Limb (tissue), 2 donors: Measurements from ENCODE around the gene MYEOV.
A peak's percentile ranks its signal among the peaks of the same experiment; 100 is the strongest.

ENCODE experiments used
- DNase-seq, 2 donors: peaks; one replicate each; pipeline ENCODE4 v3.0.0-alpha.2; 2016; ENCODE audit errors: extremely low spot score in 2 of 2

Gene MYEOV

GRCh38 chr11:69301081-69301454, 7.1 kb downstream of the MYEOV start:
- DNase-seq: no peak

GRCh38 chr11:69301455-69302401, 7.8 kb downstream of the MYEOV start:
- DNase-seq: no peak

- DNase-seq: no peak
Observed at GRCh38 chr11:69302447-69303020, 8.6 kb downstream of the MYEOV start.

- no peak for DNase-seq
Observed at GRCh38 chr11:69303427-69303826, 9.5 kb downstream of the MYEOV start.

- DNase-seq: no peak
Observed at GRCh38 chr11:69304258-69304657, 10.3 kb downstream of the MYEOV start.

GRCh38 chr11:69304686-69305085, 10.7 kb downstream of the MYEOV start:
- DNase-seq: no peak

DNA sequence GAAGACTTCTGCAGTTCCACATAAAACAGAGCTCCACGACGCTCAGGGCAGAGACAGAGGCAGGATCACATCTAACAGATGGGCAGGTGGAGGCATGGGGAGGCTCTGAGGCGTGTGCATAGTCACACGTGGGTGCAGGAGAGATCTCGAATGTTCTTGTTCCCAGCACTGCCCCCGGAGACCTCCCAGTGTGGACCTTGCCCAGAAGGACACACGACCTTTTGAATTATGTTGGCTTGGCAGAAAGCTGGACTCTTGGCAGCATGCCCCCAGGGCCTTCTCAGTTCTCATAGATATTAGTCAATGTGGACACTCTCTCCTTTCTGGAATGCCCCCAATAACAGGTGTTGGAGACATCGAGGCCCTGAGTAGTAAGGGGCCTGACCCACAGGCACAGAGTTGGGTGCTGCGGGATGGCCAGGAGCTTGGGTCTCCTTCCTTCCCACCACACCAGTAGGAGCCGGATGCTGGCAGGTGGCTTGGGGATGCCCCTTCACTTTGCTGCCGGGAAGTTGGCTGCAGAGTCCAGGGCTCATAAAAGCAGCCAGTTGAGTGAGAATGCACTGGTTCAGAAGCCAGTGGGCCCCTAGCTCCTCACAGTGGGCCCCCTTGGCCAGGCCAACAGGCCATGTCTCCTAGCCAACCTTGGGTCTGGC, 12.1 kb downstream of the MYEOV start:
- no peak for DNase-seq

GRCh38 chr11:69306821-69307220, 12.9 kb downstream of the MYEOV start:
- no peak for DNase-seq

DNA sequence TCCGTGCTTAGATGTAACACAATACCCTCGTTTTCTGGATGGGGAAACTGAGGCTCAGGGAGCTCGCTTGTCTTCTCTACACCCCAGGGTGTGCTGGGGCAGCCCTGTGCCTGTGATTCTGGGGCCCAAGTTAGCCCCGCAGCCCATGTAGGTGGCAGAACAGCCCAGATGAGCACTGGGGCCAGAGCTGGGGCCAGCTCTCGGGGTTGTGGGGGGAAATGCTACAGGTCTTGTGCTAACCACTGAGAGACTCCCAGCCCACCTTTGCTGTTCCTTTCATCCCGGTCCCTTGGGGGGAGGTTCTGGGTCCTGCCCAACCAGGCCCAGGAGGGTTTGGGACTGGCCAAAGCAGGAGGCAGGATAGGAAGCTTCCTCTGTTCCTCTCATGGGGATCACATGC, 13.5 kb downstream of the MYEOV start:
- no peak for DNase-seq

GRCh38 chr11:69307871-69308431, 14.0 kb downstream of the MYEOV start:
- peak in 1 of 2 donors; percentile 25 for DNase-seq

- DNase-seq: no peak
Observed at GRCh38 chr11:69308491-69308911, 14.5 kb downstream of the MYEOV start.

DNA sequence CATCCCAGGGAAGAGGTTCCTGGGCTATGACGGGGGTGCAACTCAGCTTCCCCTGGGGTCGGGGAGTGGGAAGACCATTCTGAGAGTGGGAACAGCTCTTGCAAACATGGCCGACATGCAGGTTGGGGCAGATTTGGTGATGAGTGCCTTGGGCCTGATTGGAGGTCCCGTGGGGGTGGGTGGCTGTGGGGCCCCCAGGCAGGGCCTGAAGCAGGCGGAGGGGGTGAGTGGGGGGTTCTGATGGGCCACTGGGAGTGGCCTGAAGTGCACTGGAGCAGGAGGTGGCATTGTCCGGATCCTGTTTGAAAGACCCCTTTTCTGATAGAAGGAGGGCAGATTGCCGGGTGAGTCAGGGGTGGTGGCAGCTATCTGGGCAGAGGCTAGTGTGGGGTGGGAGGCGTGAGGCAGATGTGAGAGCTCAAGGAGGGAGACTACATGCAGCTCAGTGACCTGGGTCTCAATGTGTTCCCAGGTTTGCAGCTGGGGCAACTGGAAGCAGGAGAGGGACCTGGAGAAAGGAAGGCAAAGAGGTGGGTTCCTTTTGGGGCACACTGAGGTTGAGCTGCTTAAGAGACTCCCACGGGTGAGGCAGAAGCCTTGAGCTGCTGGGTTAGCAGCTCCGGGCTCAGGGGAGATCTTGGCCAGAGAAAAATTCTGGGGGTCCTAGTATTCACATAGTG, 15.1 kb downstream of the MYEOV start:
- peak in 1 of 2 donors; percentile 25 for DNase-seq

- peak; percentile 43 to 56 for DNase-seq
Observed at GRCh38 chr11:69309631-69310280, 15.8 kb downstream of the MYEOV start.

- no peak for DNase-seq
Observed at GRCh38 chr11:69310351-69310750, 16.4 kb downstream of the MYEOV start.

DNA sequence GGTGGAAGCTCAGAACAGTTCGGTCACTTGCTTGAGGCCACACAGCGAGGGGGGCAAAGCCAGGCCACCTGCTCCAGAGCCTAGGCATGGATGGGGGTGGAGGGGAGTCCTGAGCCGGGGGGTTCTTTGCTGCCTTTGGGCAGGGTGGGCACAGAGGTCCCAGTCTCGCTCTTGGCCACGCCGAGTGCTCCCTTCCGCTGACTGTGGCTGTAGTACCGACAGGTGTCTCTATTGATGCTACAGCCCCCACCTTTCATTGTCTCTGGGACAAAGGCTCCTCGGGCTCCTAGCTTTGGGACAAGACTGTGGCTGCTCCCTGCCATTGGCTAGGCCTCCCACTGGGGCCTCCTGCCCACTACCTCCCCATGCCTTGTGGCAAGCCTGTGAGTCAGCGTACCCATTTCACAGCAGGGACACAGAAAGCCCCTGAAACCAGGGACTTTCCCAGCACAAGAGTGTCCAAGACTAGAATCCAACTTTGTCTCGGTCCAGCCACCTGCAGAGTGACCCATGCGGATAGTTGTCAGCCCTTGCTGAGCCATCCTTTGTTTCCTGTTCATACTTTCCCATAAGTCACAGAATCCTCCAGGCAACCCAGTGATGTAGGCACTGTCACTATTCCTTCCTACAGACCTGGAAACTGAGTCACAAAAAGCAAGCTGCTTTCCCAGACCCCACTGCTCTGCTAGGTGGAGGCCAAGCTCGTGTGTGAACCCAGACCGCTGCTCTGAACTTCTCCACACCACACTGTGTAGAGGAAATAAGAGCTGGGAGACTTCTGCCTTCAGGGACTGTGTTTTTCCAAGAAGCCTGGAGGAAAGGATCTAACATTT, 17.2 kb downstream of the MYEOV start:
- no peak for DNase-seq

GRCh38 chr11:69311767-69312385, 17.9 kb downstream of the MYEOV start:
- DNase-seq: peak; percentile 73 to 82

DNA sequence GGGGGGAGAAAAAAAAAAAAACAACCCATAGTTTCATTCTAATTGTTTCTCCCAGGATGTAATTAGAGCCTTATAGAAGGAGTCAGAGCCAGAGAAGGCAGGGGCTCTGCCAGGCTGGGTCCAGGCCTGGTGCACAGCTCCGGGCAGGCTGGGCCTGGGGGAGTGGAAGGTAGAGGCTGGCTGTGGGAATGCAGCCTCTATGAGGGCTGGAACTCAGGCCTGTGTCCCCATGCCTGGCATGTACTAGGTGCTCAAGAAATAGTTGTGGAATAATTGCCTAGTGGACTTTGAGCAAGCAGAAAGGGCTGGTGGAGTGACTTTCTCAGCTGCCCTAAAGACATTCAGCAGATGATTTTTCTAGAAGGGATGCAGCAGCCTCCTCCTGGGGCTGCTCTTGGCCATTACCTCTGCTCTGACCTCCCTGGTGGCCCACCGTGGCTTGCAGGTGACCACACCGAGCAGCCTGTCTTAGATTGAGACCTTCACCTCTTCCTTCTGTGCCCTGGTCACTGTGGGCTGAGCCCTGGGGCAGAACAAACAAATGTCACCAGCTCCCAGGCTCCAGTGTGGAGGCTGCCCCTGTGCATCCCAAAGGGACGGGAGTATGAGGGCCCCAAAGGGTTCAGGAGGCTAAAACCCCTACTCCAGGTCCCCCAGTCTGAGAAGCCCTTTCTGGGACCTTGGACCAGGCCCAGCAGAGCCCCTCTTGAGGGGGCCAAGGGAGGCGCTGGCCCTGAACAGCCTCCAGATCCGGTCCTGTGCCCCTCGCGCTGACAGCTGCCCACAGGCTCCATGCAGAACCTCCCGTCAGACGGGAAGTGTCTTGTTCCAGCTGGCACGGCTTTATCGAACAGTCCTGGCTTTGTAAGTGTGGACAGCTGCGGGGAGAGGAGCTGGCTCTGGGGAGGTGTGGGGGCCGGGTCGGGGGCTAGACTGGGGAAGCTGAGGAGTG, 18.8 kb downstream of the MYEOV start:
- DNase-seq: peak; percentile 65 to 82

DNA sequence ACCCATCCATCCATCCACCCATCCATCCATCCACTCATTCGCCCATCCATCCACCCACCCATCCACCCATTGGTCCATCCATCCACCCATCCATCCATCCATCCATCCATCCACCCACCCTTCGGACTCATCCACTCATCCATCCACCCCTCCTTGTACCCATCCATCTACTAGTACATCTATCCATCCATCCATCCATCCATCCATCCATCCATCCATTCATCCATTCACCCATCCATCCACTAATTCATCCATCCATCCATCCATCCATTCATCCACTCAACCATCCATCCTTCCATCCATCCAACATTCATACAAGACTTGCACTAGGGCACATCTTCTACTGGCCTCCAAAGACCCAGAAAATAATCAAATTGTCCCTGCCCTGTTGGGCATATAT, 20.0 kb downstream of the MYEOV start:
- no peak for DNase-seq
